ENCODE results near the gene RPS8.

Gene RPS8

GRCh38 chr1:44820328-44821239, 45.2 kb downstream of the RPS8 start (continued):
- TF ChIP-seq ZNF174 (tag by site-specific recombination; IDR thresholded peaks at IDR 0.05), result no peak
- TF ChIP-seq ZNF777 (tag by site-specific recombination; IDR thresholded peaks at IDR 0.05; ENCODE audit: borderline replicate concordance), result 0 out of 2 replicates have a peak, but pooled peaks have one; percentile 44
- TF ChIP-seq ZSCAN30 (tag by site-specific recombination; IDR thresholded peaks at IDR 0.05), result no peak
- TF ChIP-seq GLIS2 (tag by site-specific recombination; IDR thresholded peaks at IDR 0.05), result peak; percentile 91
- TF ChIP-seq ZNF362 (tag by site-specific recombination; IDR thresholded peaks at IDR 0.05), result no peak
- no peak for TF ChIP-seq ZNF121 (tag by site-specific recombination; IDR thresholded peaks at IDR 0.05)
- no peak for TF ChIP-seq ZEB2 (tag by site-specific recombination; IDR thresholded peaks at IDR 0.05)
- TF ChIP-seq ZFHX2 (tag by site-specific recombination; conservative IDR thresholded peaks at IDR 0.05), result peak; percentile 52
- TF ChIP-seq ZNF558 (tag by site-specific recombination; IDR thresholded peaks at IDR 0.05), result no peak
- peak; percentile 12; the same call in 1 of the 2 replicates for TF ChIP-seq KLF16 (tag by site-specific recombination; IDR thresholded peaks at IDR 0.05)
- no peak for TF ChIP-seq ZNF654 (tag by site-specific recombination; IDR thresholded peaks at IDR 0.05; ENCODE audit: low read depth)
- no peak for TF ChIP-seq ZNF621 (tag by site-specific recombination; IDR thresholded peaks at IDR 0.05)
- no peak for TF ChIP-seq HOXA7 (CRISPR knock-in tag; IDR thresholded peaks at IDR 0.05; ENCODE audit: borderline replicate concordance)
- no peak for TF ChIP-seq WT1 (tag by site-specific recombination; IDR thresholded peaks at IDR 0.05)
- TF ChIP-seq OSR2 (tag by site-specific recombination; IDR thresholded peaks at IDR 0.05), result no peak
- TF ChIP-seq SCRT2 (tag by site-specific recombination; IDR thresholded peaks at IDR 0.05), result no peak
- peak; percentile 56 for TF ChIP-seq GLIS1 (tag by site-specific recombination; IDR thresholded peaks at IDR 0.05)
- TF ChIP-seq BCL11A (tag by site-specific recombination; IDR thresholded peaks at IDR 0.05; ENCODE audit: low read depth), result no peak
- no peak for TF ChIP-seq ZNF114 (tag by site-specific recombination; IDR thresholded peaks at IDR 0.05)
- no peak for TF ChIP-seq KLF17 (tag by site-specific recombination; IDR thresholded peaks at IDR 0.05)
- TF ChIP-seq ZNF747 (tag by site-specific recombination; IDR thresholded peaks at IDR 0.05), result no peak
- TF ChIP-seq ZNF513 (tag by site-specific recombination; IDR thresholded peaks at IDR 0.05), result 0 out of 2 replicates have a peak, but pooled peaks have one; percentile 22
- TF ChIP-seq BCL11B (tag by site-specific recombination; IDR thresholded peaks at IDR 0.05; ENCODE audit: low read depth), result no peak
- no peak for TF ChIP-seq ZFP3 (tag by site-specific recombination; IDR thresholded peaks at IDR 0.05; ENCODE audit: low read depth)
- peak; percentile 38 for TF ChIP-seq ZBTB26 (tag by site-specific recombination; optimal IDR thresholded peaks at IDR 0.05)
- peak; percentile 69 for TF ChIP-seq ZNF341 (tag by site-specific recombination; IDR thresholded peaks at IDR 0.05; ENCODE audit: low read depth)
- 0 out of 2 replicates have a peak, but pooled peaks have one; percentile 5 for TF ChIP-seq ZBTB20 (tag by site-specific recombination; IDR thresholded peaks at IDR 0.05)
- TF ChIP-seq ZNF211 (tag by site-specific recombination; IDR thresholded peaks at IDR 0.05; ENCODE audit: low read depth), result no peak
- TF ChIP-seq ZNF398 (tag by site-specific recombination; IDR thresholded peaks at IDR 0.05), result peak; percentile 12; the same call in 1 of the 2 replicates

All from HEK293 (cell line).